ENCODE results near the gene EXOSC2. TPM values are rescaled to one million over a fixed set of nuclear protein-coding genes. Genes with fewer than 3 reads are reported as not detected.

EXOSC2 gene
- total and polyA plus RNA-seq, 2 of the 4 experiments (the other 2 are of a cell fraction): 27.0 to 48.6 TPM

DNA sequence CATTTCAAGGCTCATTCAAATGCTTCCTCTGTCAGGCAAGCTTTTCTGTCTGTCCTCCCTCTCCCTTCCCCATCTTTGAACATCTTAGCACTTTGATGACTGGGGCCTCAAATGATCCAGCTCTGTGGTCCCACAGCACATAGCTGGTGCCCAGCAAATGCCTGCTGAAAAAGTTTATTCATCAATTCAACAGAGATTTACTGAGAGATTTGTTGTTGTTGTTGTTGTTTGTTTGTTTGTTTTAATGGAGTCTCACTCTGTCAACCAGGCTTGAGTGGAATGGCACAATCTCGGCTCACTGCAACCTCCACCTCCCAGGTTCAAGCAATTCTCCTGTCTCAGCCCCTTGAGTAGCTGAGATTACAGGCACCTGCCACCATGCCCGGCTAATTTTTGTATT is 6.0 kb upstream of the EXOSC2 start:
- H2AFZ ChIP-seq (replicated peaks; ENCODE audit: low read length, poor library complexity): no peak overlapping the region
- DNase-seq (no peak), ATAC-seq (ENCODE audit: low read depth) (no peak)
- no peak overlapping the region for H3K56ac ChIP-seq (ENCODE audit: extremely low read depth, insufficient read depth, low read length)
- no TSS peak for BruUV-seq (replicated peaks)
- no peak overlapping the region for H4K5ac ChIP-seq (ENCODE audit: low read depth, low read length)
- no peak overlapping the region for H3K4ac ChIP-seq (ENCODE audit: low read depth, low read length)
- in situ Hi-C loops (cut with MboI; ENCODE audit: low sequenced_read_pairs) (loop anchor here (5.0 kb wide), 1 partner anchor 235 kb away; no protein-coding TSS in a partner anchor), intact Hi-C loops (cut with micrococcal nuclease) (loop anchor here (10.0 kb wide), 2 partner anchors 323 to 443 kb away; no protein-coding TSS in a partner anchor), dilution Hi-C loops (cut with HindIII; ENCODE audit: low sequenced_read_pairs, unreplicated experiment) (no loop called here)
- no peak overlapping the region for H4K8ac ChIP-seq (ENCODE audit: low read depth in 2 of 2, low read length in 2 of 2)
- no peak overlapping the region for H2BK120ac ChIP-seq (ENCODE audit: low read depth, low read length)
- H2AK5ac ChIP-seq (ENCODE audit: low read depth, low read length): no peak overlapping the region
- H2AK9ac ChIP-seq (replicated peaks; ENCODE audit: low read depth, low read length, poor library complexity): no peak overlapping the region
- ChIA-PET CTCF (no interaction called here), POLR2A (ENCODE audit: unreplicated experiment) (no interaction called here)
- H3K9me3 ChIP-seq (ENCODE audit: control insufficient read depth, insufficient read depth, low read length): no peaks in the 10 kb centered on the region
- H3K18ac ChIP-seq (ENCODE audit: low read depth, low read length): no peak overlapping the region
- no peak overlapping the region for H2BK20ac ChIP-seq (ENCODE audit: low read depth, low read length)
- no peaks in the 10 kb centered on the region for H3K79me1 ChIP-seq (ENCODE audit: low read depth in 1 of 2, low read length in 2 of 2)
- no peak overlapping the region for H3K4me3 ChIP-seq (ENCODE audit: insufficient read depth, low read depth, low read length)
- no peak overlapping the region for H3K27ac ChIP-seq (ENCODE audit: insufficient read depth, low read length)
- no peaks in the 10 kb centered on the region for H3K9me1 ChIP-seq (ENCODE audit: insufficient read depth, low read length)
- no peaks in the 10 kb centered on the region for H3K27me3 ChIP-seq (ENCODE audit: control insufficient read depth, insufficient read depth, low read length)
- H3K36me3 ChIP-seq (ENCODE audit: control insufficient read depth, insufficient read depth, low read length): no peaks in the 10 kb centered on the region
- no peak overlapping the region for H3K4me2 ChIP-seq (ENCODE audit: low read depth, low read length)
- no peak overlapping the region for H4K91ac ChIP-seq (ENCODE audit: insufficient read depth, low read depth, low read length)
- no peak overlapping the region for H3K9ac ChIP-seq (ENCODE audit: low read depth, low read length)
- no peak overlapping the region for H2BK5ac ChIP-seq (ENCODE audit: low read depth, low read length, poor library complexity, severe bottlenecking)
- TF ChIP-seq, protein P1, sequence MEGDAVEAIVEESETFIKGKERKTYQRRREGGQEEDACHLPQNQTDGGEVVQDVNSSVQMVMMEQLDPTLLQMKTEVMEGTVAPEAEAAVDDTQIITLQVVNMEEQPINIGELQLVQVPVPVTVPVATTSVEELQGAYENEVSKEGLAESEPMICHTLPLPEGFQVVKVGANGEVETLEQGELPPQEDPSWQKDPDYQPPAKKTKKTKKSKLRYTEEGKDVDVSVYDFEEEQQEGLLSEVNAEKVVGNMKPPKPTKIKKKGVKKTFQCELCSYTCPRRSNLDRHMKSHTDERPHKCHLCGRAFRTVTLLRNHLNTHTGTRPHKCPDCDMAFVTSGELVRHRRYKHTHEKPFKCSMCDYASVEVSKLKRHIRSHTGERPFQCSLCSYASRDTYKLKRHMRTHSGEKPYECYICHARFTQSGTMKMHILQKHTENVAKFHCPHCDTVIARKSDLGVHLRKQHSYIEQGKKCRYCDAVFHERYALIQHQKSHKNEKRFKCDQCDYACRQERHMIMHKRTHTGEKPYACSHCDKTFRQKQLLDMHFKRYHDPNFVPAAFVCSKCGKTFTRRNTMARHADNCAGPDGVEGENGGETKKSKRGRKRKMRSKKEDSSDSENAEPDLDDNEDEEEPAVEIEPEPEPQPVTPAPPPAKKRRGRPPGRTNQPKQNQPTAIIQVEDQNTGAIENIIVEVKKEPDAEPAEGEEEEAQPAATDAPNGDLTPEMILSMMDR (conservative IDR thresholded peaks at IDR 0.05; ENCODE audit: low read depth, low read length): no peak
- TF ChIP-seq FOS (IDR thresholded peaks at IDR 0.05; ENCODE audit: low read depth, low read length) (no peak), NFE2L2 (IDR thresholded peaks at IDR 0.05; ENCODE audit: low read depth, low read length) (no peak), CEBPB (IDR thresholded peaks at IDR 0.05; ENCODE audit: low read depth, low read length) (no peak), MXI1 (IDR thresholded peaks at IDR 0.05; ENCODE audit: borderline replicate concordance, low read depth, low read length) (no peak), BHLHE40 (IDR thresholded peaks at IDR 0.05; ENCODE audit: low read depth, low read length) (no peak), POLR2A (IDR thresholded peaks at IDR 0.05; ENCODE audit: low read depth, low read length) (no peak), RCOR1 (IDR thresholded peaks at IDR 0.05; ENCODE audit: insufficient replicate concordance, low read length) (no peak), SMC3 (IDR thresholded peaks at IDR 0.05; ENCODE audit: low read depth, low read length) (no peak), RAD21 (IDR thresholded peaks at IDR 0.05; ENCODE audit: low read length) (no peak), RFX5 (IDR thresholded peaks at IDR 0.05; ENCODE audit: low read depth, low read length) (no peak), CHD1 (IDR thresholded peaks at IDR 0.05; ENCODE audit: low read depth, low read length) (no peak), MAFK (IDR thresholded peaks at IDR 0.05; ENCODE audit: low read depth, low read length) (no peak)
- TF ChIP-seq, protein P2, sequence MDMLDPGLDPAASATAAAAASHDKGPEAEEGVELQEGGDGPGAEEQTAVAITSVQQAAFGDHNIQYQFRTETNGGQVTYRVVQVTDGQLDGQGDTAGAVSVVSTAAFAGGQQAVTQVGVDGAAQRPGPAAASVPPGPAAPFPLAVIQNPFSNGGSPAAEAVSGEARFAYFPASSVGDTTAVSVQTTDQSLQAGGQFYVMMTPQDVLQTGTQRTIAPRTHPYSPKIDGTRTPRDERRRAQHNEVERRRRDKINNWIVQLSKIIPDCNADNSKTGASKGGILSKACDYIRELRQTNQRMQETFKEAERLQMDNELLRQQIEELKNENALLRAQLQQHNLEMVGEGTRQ (IDR thresholded peaks at IDR 0.05; ENCODE audit: low read depth, low read length): no peak
- TF ChIP-seq, protein P3, sequence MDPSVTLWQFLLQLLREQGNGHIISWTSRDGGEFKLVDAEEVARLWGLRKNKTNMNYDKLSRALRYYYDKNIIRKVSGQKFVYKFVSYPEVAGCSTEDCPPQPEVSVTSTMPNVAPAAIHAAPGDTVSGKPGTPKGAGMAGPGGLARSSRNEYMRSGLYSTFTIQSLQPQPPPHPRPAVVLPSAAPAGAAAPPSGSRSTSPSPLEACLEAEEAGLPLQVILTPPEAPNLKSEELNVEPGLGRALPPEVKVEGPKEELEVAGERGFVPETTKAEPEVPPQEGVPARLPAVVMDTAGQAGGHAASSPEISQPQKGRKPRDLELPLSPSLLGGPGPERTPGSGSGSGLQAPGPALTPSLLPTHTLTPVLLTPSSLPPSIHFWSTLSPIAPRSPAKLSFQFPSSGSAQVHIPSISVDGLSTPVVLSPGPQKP (IDR thresholded peaks at IDR 0.05; ENCODE audit: borderline replicate concordance, low read depth, low read length): no peak
- no peaks in the 10 kb centered on the region for H3K4me1 ChIP-seq (ENCODE audit: control insufficient read depth, insufficient read depth, low read length)
- no peak overlapping the region for H3K14ac ChIP-seq (replicated peaks; ENCODE audit: low read depth, low read length)
- H2BK15ac ChIP-seq (ENCODE audit: low read depth, low read length): no peak overlapping the region
- WGBS, 2 experiments (ENCODE audit: extremely low coverage in 2 of 2, insufficient read length in 1 of 2): no CpG with 5 or more reads among the region's 2 CpGs
- no peak overlapping the region for H3K23ac ChIP-seq (ENCODE audit: low read depth, low read length)
- no peaks in the 10 kb centered on the region for H4K20me1 ChIP-seq (ENCODE audit: insufficient read depth, low read length)
